LNCaP clone FGC (cell line): ENCODE data around the gene MARCO.
"Not testable (repeated sequence)": the region's sequence is repeated elsewhere in the genome, so short reads cannot be mapped to it uniquely, and the experiment has no call there.

Source experiments
- DNase-seq: peaks from one replicate; pipeline ENCODE4 v3.0.0-alpha.2; 2011; ENCODE audit warnings: low read depth
- H3K4me3 ChIP-seq: 2 replicates; pipeline ENCODE4 v1.5.1; 2011; ENCODE audit warnings: mild to moderate bottlenecking, low read depth, low read length, control low read depth
- TF ChIP-seq, protein P1 (sequence below): IDR thresholded peaks from 2 replicates; pipeline ENCODE4 v1.5.1; 2012; ENCODE audit warnings: mild to moderate bottlenecking; ENCODE audit not compliant: control insufficient read depth, insufficient read depth; ENCODE audit errors: extremely low read depth

MARCO gene

GRCh38 chr2:118994172-118994700 is 52.2 kb downstream of the MARCO start:
- DNase-seq: no peak
- H3K4me3 ChIP-seq: no peak overlapping the region
- TF ChIP-seq, protein P1, sequence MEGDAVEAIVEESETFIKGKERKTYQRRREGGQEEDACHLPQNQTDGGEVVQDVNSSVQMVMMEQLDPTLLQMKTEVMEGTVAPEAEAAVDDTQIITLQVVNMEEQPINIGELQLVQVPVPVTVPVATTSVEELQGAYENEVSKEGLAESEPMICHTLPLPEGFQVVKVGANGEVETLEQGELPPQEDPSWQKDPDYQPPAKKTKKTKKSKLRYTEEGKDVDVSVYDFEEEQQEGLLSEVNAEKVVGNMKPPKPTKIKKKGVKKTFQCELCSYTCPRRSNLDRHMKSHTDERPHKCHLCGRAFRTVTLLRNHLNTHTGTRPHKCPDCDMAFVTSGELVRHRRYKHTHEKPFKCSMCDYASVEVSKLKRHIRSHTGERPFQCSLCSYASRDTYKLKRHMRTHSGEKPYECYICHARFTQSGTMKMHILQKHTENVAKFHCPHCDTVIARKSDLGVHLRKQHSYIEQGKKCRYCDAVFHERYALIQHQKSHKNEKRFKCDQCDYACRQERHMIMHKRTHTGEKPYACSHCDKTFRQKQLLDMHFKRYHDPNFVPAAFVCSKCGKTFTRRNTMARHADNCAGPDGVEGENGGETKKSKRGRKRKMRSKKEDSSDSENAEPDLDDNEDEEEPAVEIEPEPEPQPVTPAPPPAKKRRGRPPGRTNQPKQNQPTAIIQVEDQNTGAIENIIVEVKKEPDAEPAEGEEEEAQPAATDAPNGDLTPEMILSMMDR: no peak

GRCh38 chr2:118994778-118995177 is 52.8 kb downstream of the MARCO start:
- no peak overlapping the region for H3K4me3 ChIP-seq
- no peak for DNase-seq
- TF ChIP-seq, protein P1: no peak

GRCh38 chr2:119003856-119004255 is 61.9 kb downstream of the MARCO start:
- H3K4me3 ChIP-seq, DNase-seq: not testable (repeated sequence)

DNA sequence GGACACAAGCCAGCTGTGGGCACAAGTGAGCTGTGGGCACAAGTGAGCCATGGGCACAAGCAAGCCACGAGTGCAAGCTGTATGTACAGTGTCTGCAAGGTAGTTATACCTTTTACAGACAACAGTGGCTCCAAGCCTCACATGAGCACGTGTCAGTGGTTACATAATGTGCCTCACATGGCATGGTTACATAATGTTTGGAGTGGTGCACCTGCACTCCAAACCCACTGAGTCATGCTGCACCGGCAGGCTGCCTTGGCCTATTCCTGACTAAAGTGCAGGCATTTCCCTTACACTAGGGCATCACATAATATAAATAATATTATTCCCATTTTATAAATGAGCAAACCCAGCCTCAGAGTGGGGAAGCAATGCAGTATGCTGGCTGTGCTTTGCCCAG is 62.6 kb downstream of the MARCO start:
- H3K4me3 ChIP-seq: no peak overlapping the region
- DNase-seq: no peak
- TF ChIP-seq, protein P1: no peak

DNA sequence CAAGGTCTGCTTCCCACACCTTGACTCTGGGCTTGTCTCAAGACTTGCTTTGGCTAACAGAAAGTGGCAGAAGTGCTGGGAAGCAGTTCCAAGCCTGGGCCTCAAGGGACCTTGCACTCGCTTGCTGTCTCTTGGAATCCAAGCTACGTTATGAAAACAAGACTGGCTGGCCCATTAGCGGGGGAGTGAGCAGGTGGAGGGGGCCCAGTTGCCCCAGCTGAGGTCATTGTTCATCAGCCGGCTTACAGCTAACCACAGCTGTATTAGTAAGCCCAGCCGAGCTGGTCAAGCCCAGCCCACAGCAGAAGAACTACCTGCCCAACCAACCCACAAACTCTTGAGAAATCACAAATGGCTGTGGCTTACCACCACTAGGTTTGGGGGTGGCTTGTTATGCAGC is 63.1 kb downstream of the MARCO start:
- no peak overlapping the region for H3K4me3 ChIP-seq
- TF ChIP-seq, protein P1: no peak
- no peak for DNase-seq

DNA sequence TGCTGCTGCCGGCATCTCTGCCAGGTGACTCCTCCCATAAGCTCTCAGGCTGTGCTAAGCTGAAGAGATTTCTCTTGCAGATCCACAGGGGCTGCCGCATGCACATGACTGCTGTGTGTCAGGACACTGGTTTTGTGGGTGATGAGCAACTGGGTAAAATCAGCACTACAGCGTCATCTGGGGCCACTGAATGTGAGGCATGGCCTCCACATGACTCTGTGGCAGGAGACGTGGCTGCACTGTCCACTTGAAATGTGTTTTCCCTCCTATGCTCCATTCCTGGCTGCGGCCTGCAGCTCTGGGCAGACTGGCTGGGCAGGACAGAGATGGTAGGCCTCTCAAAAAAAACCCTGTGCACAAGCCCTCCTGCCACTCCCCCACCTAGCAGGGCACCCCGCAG is 63.6 kb downstream of the MARCO start:
- TF ChIP-seq, protein P1: no peak
- DNase-seq: no peak
- no peak overlapping the region for H3K4me3 ChIP-seq

DNA sequence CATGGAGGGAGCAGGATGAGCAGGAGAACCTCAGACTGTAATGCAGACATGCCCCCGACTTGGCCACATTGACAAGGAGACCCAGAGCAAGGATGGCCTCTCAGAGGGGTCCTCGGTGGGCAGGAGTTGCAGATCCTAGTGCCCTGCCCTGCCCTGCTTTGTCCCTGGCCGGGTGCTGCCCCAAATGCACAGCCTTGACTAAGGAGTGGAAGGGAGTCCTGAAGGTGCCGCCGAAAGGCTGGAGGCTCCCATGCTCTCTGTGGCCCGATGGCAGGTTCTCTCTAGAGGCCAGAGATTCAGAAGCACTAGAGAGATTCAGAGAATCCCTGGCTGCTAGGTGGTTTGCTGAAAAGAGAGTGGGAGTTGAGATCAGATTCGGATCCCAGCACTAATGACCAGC is 64.4 kb downstream of the MARCO start:
- DNase-seq: no peak
- H3K4me3 ChIP-seq: no peak overlapping the region
- TF ChIP-seq, protein P1: no peak
